Smooth muscle cell of bladder (primary cell): Measurements from ENCODE around the gene TLK2. TPM values are rescaled to one million over a fixed set of nuclear protein-coding genes. Genes with fewer than 3 reads are reported as not detected.

Experiments
- total RNA-seq: library from RNA; depleted of rRNA; stranded (reverse); fragments of >200 nt; gene quantifications from 2 replicates; pipeline ENCODE4 v1.2.3, GENCODE V29; 2014

TLK2 gene
- 49.1 and 57.6 TPM in 2 replicates for total RNA-seq

DNA sequence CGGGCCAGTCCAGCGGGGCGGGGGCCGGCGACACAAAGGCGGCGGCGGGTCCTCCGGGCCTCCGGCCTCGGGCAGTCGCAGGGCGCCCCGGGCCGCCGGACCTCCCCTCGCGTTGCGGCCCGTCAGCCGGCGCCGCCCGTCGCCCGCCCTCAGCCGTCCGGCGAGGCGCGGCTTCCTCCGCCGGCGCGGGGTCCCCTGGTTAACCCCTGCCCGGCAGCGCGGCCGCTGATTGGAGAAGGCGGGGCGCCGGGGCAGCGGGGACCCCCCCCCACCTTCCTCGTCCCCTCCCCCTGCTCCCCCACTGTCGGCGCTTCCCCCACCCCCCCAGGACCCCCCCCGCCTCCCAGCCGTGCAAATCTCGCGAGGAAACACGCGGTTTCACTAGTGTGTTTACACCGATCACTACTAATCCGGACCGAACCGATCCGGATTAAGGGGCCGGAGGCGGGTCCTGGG lies at the start of gene TLK2:
TSS of gene TLK2 (plus strand) at position 402 of the 456 bp plus-strand sequence. CDS start 2,301 bp downstream, outside the sequence.

GRCh38 chr17:62627219-62627903 lies 148.7 kb downstream of the TLK2 start, which contains the start of gene MRC2:
MRC2 (plus strand) TSS chr17:62627670; CDS start chr17:62627803, 133 bp downstream.

Other genes starting within 250 kb of the TLK2 start
- gene EFCAB3, start 98.3 kb upstream of the TLK2 start, total RNA-seq, result not detected in 2 replicates
- 16.5 and 19.7 TPM in 2 replicates for gene METTL2A, start 54.9 kb upstream of the TLK2 start, total RNA-seq
- 191 and 290 TPM in 2 replicates for gene MRC2, start 148.8 kb downstream of the TLK2 start, total RNA-seq